GM19395 (cell line): ENCODE results near the gene CTNNAL1.

ENCODE experiments used
- ATAC-seq: cut with Tn5 transposase; IDR thresholded peaks from one replicate; pipeline ENCODE4 v1.9.1; 2021; ENCODE audit warnings: mild to moderate bottlenecking, moderate library complexity; ENCODE audit not compliant: unreplicated experiment

The CTNNAL1 gene

GRCh38 chr9:109027176-109027575 is 13.9 kb upstream of the CTNNAL1 start:
- ATAC-seq, result no peak

GRCh38 chr9:109026306-109026705 is 13.0 kb upstream of the CTNNAL1 start:
- ATAC-seq, result no peak

GRCh38 chr9:109022873-109023272 is 9.6 kb upstream of the CTNNAL1 start:
- ATAC-seq, result no peak

GRCh38 chr9:109020581-109021511 is 7.5 kb upstream of the CTNNAL1 start:
- no peak for ATAC-seq

GRCh38 chr9:109020113-109020512 is 6.8 kb upstream of the CTNNAL1 start:
- ATAC-seq, result no peak

- no peak for ATAC-seq
These were observed 6.1 kb upstream of the CTNNAL1 start for GRCh38 chr9:109019420-109019819.

GRCh38 chr9:109017493-109017892 is 4.2 kb upstream of the CTNNAL1 start:
- peak; percentile 52 for ATAC-seq

- ATAC-seq, result no peak
These were observed 3.8 kb upstream of the CTNNAL1 start for GRCh38 chr9:109017061-109017460.

- ATAC-seq, result no peak
These were observed 2.8 kb upstream of the CTNNAL1 start for GRCh38 chr9:109016132-109016531.

- ATAC-seq, result no peak
These were observed 1.4 kb upstream of the CTNNAL1 start for GRCh38 chr9:109014608-109015280.

GRCh38 chr9:109013679-109014607 is 644 bp upstream of the CTNNAL1 start:
- no peak for ATAC-seq

GRCh38 chr9:109012009-109012875 is 1.1 kb downstream of the CTNNAL1 start:
- peak; percentile 41 for ATAC-seq

- no peak for ATAC-seq
These were observed 2.0 kb downstream of the CTNNAL1 start for GRCh38 chr9:109011231-109011671.

- peak; percentile 45 for ATAC-seq
These were observed 2.6 kb downstream of the CTNNAL1 start for GRCh38 chr9:109010746-109011145.

- no peak for ATAC-seq
These were observed 7.6 kb downstream of the CTNNAL1 start for GRCh38 chr9:109005678-109006077.

GRCh38 chr9:109003116-109003515 is 10.2 kb downstream of the CTNNAL1 start:
- ATAC-seq, result no peak

GRCh38 chr9:109002141-109002540 is 11.2 kb downstream of the CTNNAL1 start:
- ATAC-seq, result no peak

GRCh38 chr9:109001275-109001676 is 12.0 kb downstream of the CTNNAL1 start:
- no peak for ATAC-seq

- ATAC-seq, result no peak
These were observed 16.2 kb downstream of the CTNNAL1 start for GRCh38 chr9:108997112-108997511.

GRCh38 chr9:108996643-108997042 is 16.7 kb downstream of the CTNNAL1 start:
- no peak for ATAC-seq
